ENCODE data around the gene AIMP1. TPM values are rescaled to one million over a fixed set of nuclear protein-coding genes. Genes with fewer than 3 reads are reported as not detected.
A peak's percentile ranks its signal among the peaks of the same experiment; 100 is the strongest.
"Not testable (repeated sequence)": the region's sequence is repeated elsewhere in the genome, so short reads cannot be mapped to it uniquely, and the experiment has no call there.

The AIMP1 gene
- total and polyA plus RNA-seq, 5 experiments from 2014 or later: 56.1 to 95.5 (median 64.6) TPM

GRCh38 chr4:106315476-106315967 is 828 bp upstream of the AIMP1 start:
- DNase-seq: peak in 3 of 10 donors; percentile 29 to 46 (median 30)
- no peaks in the 10 kb centered on the region for H3K27me3 Mint-ChIP-seq
- POLR2A ChIA-PET: interaction anchor here (0.7 to 2.3 kb wide), 5 partner anchors 10 to 1405 kb away, joined by 3 to 14 read pairs (median 3); partner anchors contain the start of gene PAPSS1
- no peak overlapping the region for H3K4me3 Mint-ChIP-seq
- peak; percentile 22 to 24 for ATAC-seq
- no peaks in the 10 kb centered on the region for H3K9me3 Mint-ChIP-seq
- H3K4me1 Mint-ChIP-seq: peaks cover 12 to 43% (median 35%) of the 10 kb centered on the region in 4 donors
- no peak overlapping the region for H3K27ac Mint-ChIP-seq
- H3K36me3 Mint-ChIP-seq: peaks cover 7 to 10% (median 7%) of the 10 kb centered on the region in 3 donors

DNA sequence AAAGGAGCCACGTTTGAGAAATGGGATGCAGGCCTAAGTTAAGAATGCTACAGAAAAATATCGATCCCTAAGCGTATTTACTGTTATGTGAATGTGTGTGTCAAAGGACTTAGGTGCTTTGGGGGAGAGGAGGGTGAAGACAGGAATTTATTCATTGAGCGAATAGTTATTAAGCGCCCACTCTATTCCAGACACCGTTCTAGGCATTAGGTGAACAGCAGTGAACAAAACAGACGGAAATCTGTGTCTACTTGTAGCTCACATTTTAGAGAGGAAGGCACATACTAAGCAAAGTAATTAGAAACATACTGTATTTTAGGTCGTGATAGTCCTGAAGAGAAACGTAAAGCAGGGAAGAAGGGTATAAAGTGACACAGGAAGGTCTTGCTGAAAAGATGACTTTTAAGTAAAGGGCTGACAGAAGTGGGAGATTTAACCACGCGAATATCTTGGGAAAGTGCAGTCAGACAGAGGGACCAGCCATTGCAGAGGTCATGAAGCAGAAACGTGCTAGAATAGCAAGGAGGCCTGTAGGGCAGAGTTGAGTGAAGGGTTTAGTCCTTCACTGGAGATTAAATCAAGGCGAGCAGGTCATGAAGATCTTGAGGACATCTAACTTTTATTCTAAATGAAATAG is 541 bp downstream of the AIMP1 start:
- POLR2A ChIA-PET: interaction anchor here (2.3 kb wide), 1 partner anchor 1404 kb away, joined by 14 read pairs; the partner anchor contains the start of gene PAPSS1
- no peak for ATAC-seq

DNA sequence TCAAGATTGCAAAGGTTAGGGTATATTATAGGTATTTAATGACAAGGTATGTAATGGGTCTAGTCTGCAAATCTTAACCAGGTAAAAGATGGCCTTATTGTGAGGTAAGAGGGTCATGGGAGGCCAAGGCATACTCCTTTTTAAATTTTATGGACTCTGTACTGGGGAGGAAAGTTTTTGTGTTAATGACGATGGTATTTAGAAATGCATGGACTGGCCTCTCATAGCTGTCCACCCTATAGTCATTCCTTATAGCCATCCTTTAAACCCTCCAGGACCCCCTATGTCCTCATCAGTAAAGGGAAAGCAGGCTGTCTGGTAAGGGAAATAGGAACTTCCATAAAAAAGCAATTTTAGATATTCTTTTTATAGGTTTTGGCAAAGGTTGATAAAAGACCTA is 1.5 kb downstream of the AIMP1 start:
- H3K9me3 Mint-ChIP-seq: peaks cover 0 to 2% (median 0%) of the 10 kb centered on the region in 9 donors
- POLR2A ChIA-PET: no interaction called here
- peaks cover 8 to 21% (median 13%) of the 10 kb centered on the region in 3 donors for H3K36me3 Mint-ChIP-seq
- no peak overlapping the region for H3K27ac Mint-ChIP-seq
- no peak overlapping the region for H3K4me3 Mint-ChIP-seq
- ATAC-seq (no peak), DNase-seq (no peak)
- no peaks in the 10 kb centered on the region for H3K27me3 Mint-ChIP-seq
- H3K4me1 Mint-ChIP-seq: peaks cover 17 to 40% (median 31%) of the 10 kb centered on the region in 4 donors

More for the DNA sequence above, 541 bp downstream of the AIMP1 start:
- Mint-ChIP-seq H3K36me3 (peaks cover 8 to 19% (median 13%) of the 10 kb centered on the region in 3 donors), H3K9me3 (peaks cover 0 to 2% (median 0%) of the 10 kb centered on the region in 9 donors), H3K27ac (no peak overlapping the region), H3K4me3 (no peak overlapping the region), H3K27me3 (no peaks in the 10 kb centered on the region), H3K4me1 (peaks cover 16 to 41% (median 32%) of the 10 kb centered on the region in 4 donors)
- DNase-seq: no peak

- no peak for ATAC-seq
- Mint-ChIP-seq H3K4me1 (peaks cover 14 to 41% (median 25%) of the 10 kb centered on the region in 4 donors), H3K4me3 (peak overlapping the region in 2 of 10 donors; percentile 18 to 50), H3K9me3 (peaks cover 0 to 2% (median 0%) of the 10 kb centered on the region in 9 donors), H3K27me3 (no peaks in the 10 kb centered on the region), H3K36me3 (peaks cover 8 to 24% (median 13%) of the 10 kb centered on the region in 3 donors), H3K27ac (peak overlapping the region in 3 of 10 donors; percentile 29 to 37 (median 36))
- POLR2A ChIA-PET: no interaction called here
- DNase-seq: no peak
These were observed 2.2 kb downstream of the AIMP1 start for GRCh38 chr4:106318511-106318910.

- ATAC-seq: no peak
- no peak overlapping the region for H3K4me3 Mint-ChIP-seq
- peak overlapping the region in 1 of 10 donors; percentile 43 for H3K27ac Mint-ChIP-seq
These were observed 3.9 kb downstream of the AIMP1 start for GRCh38 chr4:106320235-106320634.

DNA sequence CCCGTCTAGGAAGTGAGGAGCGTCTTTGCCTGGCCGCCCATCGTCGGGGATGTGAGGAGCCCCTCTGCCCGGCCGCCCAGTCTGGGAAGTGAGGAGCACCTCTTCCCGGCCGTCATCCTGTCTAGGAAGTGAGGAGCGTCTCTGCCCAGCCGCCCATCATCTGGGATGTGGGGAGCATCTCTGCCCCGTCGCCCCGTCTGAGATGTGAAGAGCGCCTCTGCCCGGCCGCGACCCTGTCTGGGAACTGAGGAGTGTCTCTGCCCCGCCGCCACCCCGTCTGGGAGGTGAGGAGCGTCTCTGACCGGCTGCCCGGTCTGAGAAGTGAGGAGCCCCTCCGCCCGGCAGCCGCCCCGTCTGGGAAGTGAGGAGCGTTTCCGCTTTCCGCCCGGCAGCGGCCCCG is 4.8 kb downstream of the AIMP1 start:
- ATAC-seq, DNase-seq, H3K9me3 Mint-ChIP-seq, H3K27me3 Mint-ChIP-seq, POLR2A ChIA-PET, H3K4me3 Mint-ChIP-seq, H3K27ac Mint-ChIP-seq: not testable (repeated sequence)
- Mint-ChIP-seq H3K36me3 (peaks cover 8 to 35% (median 13%) of the 10 kb centered on the region in 3 donors), H3K4me1 (peaks cover 8 to 22% (median 17%) of the 10 kb centered on the region in 4 donors)

More at GRCh38 chr4:106320235-106320634, 3.9 kb downstream of the AIMP1 start:
- DNase-seq: no peak
- peaks cover 0 to 2% (median 0%) of the 10 kb centered on the region in 9 donors for H3K9me3 Mint-ChIP-seq
- no peaks in the 10 kb centered on the region for H3K27me3 Mint-ChIP-seq
- H3K36me3 Mint-ChIP-seq: peaks cover 8 to 31% (median 13%) of the 10 kb centered on the region in 3 donors
- POLR2A ChIA-PET: no interaction called here
- peaks cover 8 to 25% (median 17%) of the 10 kb centered on the region in 4 donors for H3K4me1 Mint-ChIP-seq

DNA sequence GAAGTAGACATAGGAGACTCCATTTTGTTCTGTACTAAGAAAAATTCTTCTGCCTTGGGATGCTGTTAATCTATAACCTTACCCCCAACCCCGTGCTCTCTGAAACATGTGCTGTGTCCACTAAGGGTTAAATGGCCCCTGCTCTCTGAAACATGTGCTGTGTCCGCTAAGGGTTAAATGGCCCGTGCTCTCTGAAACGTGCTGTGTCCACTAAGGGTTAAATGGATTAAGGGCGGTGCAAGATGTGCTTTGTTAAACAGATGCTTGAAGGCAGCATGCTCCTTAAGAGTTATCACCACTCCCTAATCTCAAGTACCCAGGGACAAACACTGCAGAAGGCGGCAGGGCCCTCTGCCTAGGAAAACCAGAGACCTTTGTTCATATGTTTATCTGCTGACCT is 5.5 kb downstream of the AIMP1 start:
- peak overlapping the region in 1 of 10 donors; percentile 27 for H3K4me3 Mint-ChIP-seq
- peaks cover 8 to 22% (median 17%) of the 10 kb centered on the region in 4 donors for H3K4me1 Mint-ChIP-seq
- ATAC-seq, H3K9me3 Mint-ChIP-seq, POLR2A ChIA-PET, H3K27me3 Mint-ChIP-seq, DNase-seq: not testable (repeated sequence)
- H3K36me3 Mint-ChIP-seq: peaks cover 8 to 40% (median 13%) of the 10 kb centered on the region in 3 donors
- H3K27ac Mint-ChIP-seq: peak overlapping the region in 1 of 10 donors; percentile 27

DNA sequence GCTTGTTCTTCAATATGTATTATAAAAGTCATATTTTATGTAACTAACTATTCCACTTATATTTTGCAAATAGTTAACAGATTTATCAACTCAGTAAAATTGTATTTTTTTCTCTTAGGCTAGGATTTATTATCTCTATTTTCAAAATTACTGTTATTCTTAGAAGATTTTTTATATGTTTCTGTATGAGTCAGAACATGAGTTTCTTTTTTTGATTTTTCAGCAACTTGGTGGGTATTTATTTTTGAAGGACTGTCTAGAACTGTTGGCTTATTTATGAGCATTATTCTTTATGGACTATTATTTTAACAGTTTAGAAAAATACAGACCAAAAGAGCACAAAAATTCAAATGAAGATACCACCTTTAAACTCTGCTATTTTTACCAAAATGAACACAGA is 6.8 kb downstream of the AIMP1 start:
- H3K27me3 Mint-ChIP-seq: no peaks in the 10 kb centered on the region
- no peak for ATAC-seq
- no peak overlapping the region for H3K4me3 Mint-ChIP-seq
- POLR2A ChIA-PET: no interaction called here
- DNase-seq: no peak
- H3K9me3 Mint-ChIP-seq: peaks cover 0 to 2% (median 0%) of the 10 kb centered on the region in 9 donors
- peaks cover 8 to 22% (median 17%) of the 10 kb centered on the region in 4 donors for H3K4me1 Mint-ChIP-seq
- H3K36me3 Mint-ChIP-seq: peaks cover 13 to 53% (median 23%) of the 10 kb centered on the region in 3 donors
- H3K27ac Mint-ChIP-seq: peak overlapping the region in 1 of 10 donors; percentile 8

- Mint-ChIP-seq H3K27ac (no peak overlapping the region), H3K27me3 (no peaks in the 10 kb centered on the region), H3K4me1 (peaks cover 0 to 18% (median 11%) of the 10 kb centered on the region in 4 donors), H3K9me3 (peaks cover 0 to 2% (median 0%) of the 10 kb centered on the region in 9 donors), H3K4me3 (no peak overlapping the region), H3K36me3 (peaks cover 5 to 66% (median 21%) of the 10 kb centered on the region in 3 donors)
- DNase-seq: no peak
- POLR2A ChIA-PET: no interaction called here
- no peak for ATAC-seq
These were observed 9.4 kb downstream of the AIMP1 start for GRCh38 chr4:106325800-106326199.

- peak in 1 of 2 donors; percentile 73 for ATAC-seq
- peaks cover 13 to 83% (median 37%) of the 10 kb centered on the region in 3 donors for H3K36me3 Mint-ChIP-seq
- no peaks in the 10 kb centered on the region for H3K27me3 Mint-ChIP-seq
- peak in 2 of 10 donors; percentile 9 to 10 for DNase-seq
- H3K27ac Mint-ChIP-seq: no peak overlapping the region
- peaks cover 0 to 8% (median 3%) of the 10 kb centered on the region in 4 donors for H3K4me1 Mint-ChIP-seq
- no peaks in the 10 kb centered on the region for H3K9me3 Mint-ChIP-seq
- H3K4me3 Mint-ChIP-seq: no peak overlapping the region
- POLR2A ChIA-PET: no interaction called here
These were observed 12.8 kb downstream of the AIMP1 start for GRCh38 chr4:106329041-106329618.

DNA sequence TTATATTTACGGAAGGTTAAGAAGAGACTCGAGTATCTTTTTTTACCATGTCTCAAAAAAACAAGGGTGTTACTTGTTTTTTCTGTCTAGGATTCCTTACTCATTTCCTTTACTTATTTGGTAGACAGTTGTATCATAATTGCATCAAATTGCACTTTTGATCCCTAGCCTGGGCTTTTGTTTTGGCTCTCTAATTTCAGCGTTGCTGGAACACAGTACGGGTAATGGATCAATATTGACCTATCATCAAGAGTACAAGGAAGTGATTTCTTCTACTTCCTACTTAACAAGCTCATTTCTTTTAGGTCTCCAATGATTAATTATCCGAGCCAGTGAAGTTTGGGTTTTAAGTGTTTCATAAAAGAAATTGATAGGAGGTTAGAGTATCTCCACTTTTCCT is 16.8 kb downstream of the AIMP1 start:
- DNase-seq: no peak
- Mint-ChIP-seq H3K9me3 (peaks cover 0 to 13% (median 8%) of the 10 kb centered on the region in 9 donors), H3K4me1 (peaks cover 1 to 18% (median 11%) of the 10 kb centered on the region in 4 donors), H3K27ac (peak overlapping the region in 1 of 10 donors; percentile 43), H3K27me3 (no peaks in the 10 kb centered on the region), H3K4me3 (no peak overlapping the region), H3K36me3 (peaks cover 26 to 91% (median 59%) of the 10 kb centered on the region in 3 donors)
- no peak for ATAC-seq
- POLR2A ChIA-PET: no interaction called here

DNA sequence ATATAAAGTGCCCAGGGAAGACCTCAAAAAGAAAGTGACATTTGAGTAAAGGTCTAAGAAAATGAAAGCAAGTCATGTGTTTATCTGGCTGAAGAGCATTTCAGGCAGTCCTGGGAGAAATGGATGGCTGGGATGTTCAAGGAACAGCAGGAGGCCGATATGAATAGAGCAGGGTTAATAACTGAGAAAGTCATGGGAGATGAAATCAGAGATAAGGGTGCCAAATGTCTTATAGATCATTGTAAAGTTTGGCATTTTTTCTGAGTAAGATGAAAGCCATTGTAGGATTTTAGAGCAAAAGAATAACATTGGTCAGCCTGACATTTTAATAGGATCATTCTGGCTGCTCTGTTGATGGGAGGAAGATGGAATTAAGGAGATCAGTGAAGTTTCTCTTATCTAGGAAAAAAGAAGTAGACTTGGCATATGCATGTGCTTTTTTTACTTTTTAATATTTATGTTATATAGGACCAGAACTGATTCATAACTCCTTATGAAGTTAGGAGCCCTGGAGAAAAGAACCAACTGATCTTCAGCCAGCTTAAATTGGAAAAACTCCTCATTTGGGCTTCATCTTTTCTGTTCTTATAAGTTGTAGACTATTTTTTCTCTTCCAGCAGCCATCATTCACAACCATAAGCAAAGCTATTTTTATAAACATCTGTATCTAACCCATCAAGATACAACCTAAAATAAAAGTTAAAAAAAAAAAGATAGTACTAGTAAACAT is 18.6 kb downstream of the AIMP1 start:
- no peaks in the 10 kb centered on the region for H3K27me3 Mint-ChIP-seq
- no peak for ATAC-seq
- no peak for DNase-seq
- no peak overlapping the region for H3K27ac Mint-ChIP-seq
- peaks cover 9 to 29% (median 17%) of the 10 kb centered on the region in 4 donors for H3K4me1 Mint-ChIP-seq
- no peak overlapping the region for H3K4me3 Mint-ChIP-seq
- H3K36me3 Mint-ChIP-seq: peaks cover 38 to 90% (median 71%) of the 10 kb centered on the region in 3 donors
- H3K9me3 Mint-ChIP-seq: peaks cover 0 to 16% (median 12%) of the 10 kb centered on the region in 9 donors
- POLR2A ChIA-PET: no interaction called here

Measured in naive thymus-derived CD8-positive, alpha-beta T cell (primary cell).